Omental fat pad (tissue), 4 donors: Measurements from ENCODE around the gene PRKAR1B. TPM values are rescaled to one million over a fixed set of nuclear protein-coding genes. Genes with fewer than 3 reads are reported as not detected.

ENCODE experiments used
- ATAC-seq: fragments of 150-250 bp; one replicate; pipeline ENCODE4 v1.9.1; 2016; ENCODE audit warnings: mild to moderate bottlenecking, moderate library complexity; ENCODE audit not compliant: low FRiP score
- DNase-seq: peaks from one replicate; pipeline ENCODE4 v3.0.0-alpha.2; 2019; ENCODE audit warnings: low spot score
- CTCF ChIP-seq, 3 donors: fragments of 450-650 bp; IDR thresholded peaks; one replicate each; pipeline ENCODE4 v1.5.1; 2016 to 2017; ENCODE audit warnings: antibody characterized with exemption in 3 of 3, mild to moderate bottlenecking in 3 of 3, moderate library complexity in 2 of 3
- total RNA-seq, 4 donors: library from RNA; depleted of rRNA; stranded (reverse); fragments of >200 nt; gene quantifications; one replicate each; pipeline ENCODE4 v1.1.0, GENCODE V29; 2016

Gene PRKAR1B
- total RNA-seq, 4 donors from 2014 or later: 9.0 to 11.4 (median 10.3) TPM

- TF ChIP-seq CTCF (IDR thresholded peaks at IDR 0.05): no peak
- ATAC-seq: no peak
- no peak for DNase-seq
Observed at GRCh38 chr7:506921-507622, 220.0 kb downstream of the PRKAR1B start.

GRCh38 chr7:506391-506831 is 220.7 kb downstream of the PRKAR1B start:
- TF ChIP-seq CTCF (IDR thresholded peaks at IDR 0.05): no peak
- DNase-seq (no peak), ATAC-seq (no peak)

- TF ChIP-seq CTCF (IDR thresholded peaks at IDR 0.05): no peak
- ATAC-seq: no peak
- no peak for DNase-seq
Observed at GRCh38 chr7:505171-505570, 221.9 kb downstream of the PRKAR1B start.

GRCh38 chr7:504221-505111 is 222.6 kb downstream of the PRKAR1B start:
- ATAC-seq: no peak
- TF ChIP-seq CTCF (IDR thresholded peaks at IDR 0.05): no peak
- no peak for DNase-seq

- no peak for DNase-seq
- TF ChIP-seq CTCF (IDR thresholded peaks at IDR 0.05): no peak
- ATAC-seq: no peak
Observed at GRCh38 chr7:503575-504111, 223.4 kb downstream of the PRKAR1B start.

- no peak for DNase-seq
- ATAC-seq: no peak
- TF ChIP-seq CTCF (IDR thresholded peaks at IDR 0.05): no peak
Observed at GRCh38 chr7:502296-502695, 224.8 kb downstream of the PRKAR1B start.
